ENCODE measurements around the gene NFATC1. TPM values are rescaled to one million over a fixed set of nuclear protein-coding genes. Genes with fewer than 3 reads are reported as not detected.

NFATC1 gene
- total RNA-seq, 2 experiments from 2014 or later, result 97.2 to 98.3 TPM

- CTCF ChIA-PET, result no interaction called here
- no peak for ATAC-seq
- Mint-ChIP-seq H3K4me1 (ENCODE audit: low read depth) (peaks cover 33% of the 10 kb centered on the region), H3K27ac (no peak overlapping the region), H3K9me3 (no peaks in the 10 kb centered on the region), H3K36me3 (ENCODE audit: low read depth) (peaks cover 36% of the 10 kb centered on the region), H3K4me3 (no peak overlapping the region), H3K27me3 (no peaks in the 10 kb centered on the region)
- POLR2A ChIA-PET, result interaction anchor here (1.3 kb wide), 1 partner anchor 49 kb away, joined by 3 read pairs; no protein-coding TSS in a partner anchor
- TF ChIP-seq CTCF (IDR thresholded peaks at IDR 0.05), result no peak
- DNase-seq, result no peak
- intact Hi-C loops (cut with micrococcal nuclease), result no loop called here
Observed at GRCh38 chr18:79445696-79446561, 50.2 kb downstream of the NFATC1 start.

GRCh38 chr18:79446931-79447330 lies 51.2 kb downstream of the NFATC1 start:
- Mint-ChIP-seq H3K27me3 (no peaks in the 10 kb centered on the region), H3K4me3 (no peak overlapping the region), H3K27ac (no peak overlapping the region), H3K4me1 (ENCODE audit: low read depth) (peaks cover 24% of the 10 kb centered on the region), H3K36me3 (ENCODE audit: low read depth) (peaks cover 39% of the 10 kb centered on the region), H3K9me3 (no peaks in the 10 kb centered on the region)
- ChIA-PET POLR2A (no interaction called here), CTCF (no interaction called here)
- ATAC-seq (no peak), DNase-seq (no peak)
- no peak for TF ChIP-seq CTCF (IDR thresholded peaks at IDR 0.05)
- intact Hi-C loops (cut with micrococcal nuclease), result no loop called here

- Mint-ChIP-seq H3K4me3 (no peak overlapping the region), H3K27ac (no peak overlapping the region), H3K27me3 (no peaks in the 10 kb centered on the region), H3K9me3 (no peaks in the 10 kb centered on the region), H3K36me3 (ENCODE audit: low read depth) (peaks cover 38% of the 10 kb centered on the region), H3K4me1 (ENCODE audit: low read depth) (peaks cover 22% of the 10 kb centered on the region)
- no peak for TF ChIP-seq CTCF (IDR thresholded peaks at IDR 0.05)
- ATAC-seq, result peak; percentile 35
- peak; percentile 25 for DNase-seq
- POLR2A ChIA-PET, result no interaction called here
- CTCF ChIA-PET, result no interaction called here
- intact Hi-C loops (cut with micrococcal nuclease), result no loop called here
Observed at GRCh38 chr18:79447703-79448367, 52.1 kb downstream of the NFATC1 start.

- intact Hi-C loops (cut with micrococcal nuclease), result no loop called here
- Mint-ChIP-seq H3K27ac (no peak overlapping the region), H3K36me3 (ENCODE audit: low read depth) (peaks cover 38% of the 10 kb centered on the region), H3K27me3 (no peaks in the 10 kb centered on the region), H3K4me1 (ENCODE audit: low read depth) (peaks cover 17% of the 10 kb centered on the region), H3K9me3 (no peaks in the 10 kb centered on the region), H3K4me3 (no peak overlapping the region)
- ChIA-PET POLR2A (interaction anchor here (1.4 kb wide), 1 partner anchor 10 kb away, joined by 4 read pairs; no protein-coding TSS in a partner anchor), CTCF (no interaction called here)
- TF ChIP-seq CTCF (IDR thresholded peaks at IDR 0.05), result no peak
- no peak for DNase-seq
- ATAC-seq, result no peak
Observed at GRCh38 chr18:79448621-79449020, 52.9 kb downstream of the NFATC1 start.

Data from activated CD8-positive, alpha-beta T cell treated with anti-CD3 and anti-CD28 coated beads for 36 hours (primary cell).